ENCODE data around the gene TTC3. TPM values are rescaled to one million over a fixed set of nuclear protein-coding genes. Genes with fewer than 3 reads are reported as not detected.

Gene TTC3
- total and polyA plus RNA-seq, 2 of the 13 experiments (the other 11 are each of a cell fraction or from before 2014, with no cell fraction given) = 55.7 to 108 TPM

GRCh38 chr21:37072274-37072987 is 623 bp upstream of the TTC3 start (continued):
- TF ChIP-seq IKZF5 (CRISPR knock-in tag; IDR thresholded peaks at IDR 0.05) (0 out of 2 replicates have a peak, but pooled peaks have one; percentile 32), EP300 (IDR thresholded peaks at IDR 0.05; ENCODE audit: low read depth in 2 of 2, low read length in 2 of 2) (no peak), EP300 (CRISPR knock-in tag; IDR thresholded peaks at IDR 0.05; ENCODE audit: borderline replicate concordance) (peak; percentile 15; the same call in 1 of the 2 replicates), TCF12 (IDR thresholded peaks at IDR 0.05) (no peak), TCF12 (CRISPR knock-in tag; IDR thresholded peaks at IDR 0.05) (0 out of 2 replicates have a peak, but pooled peaks have one; percentile 25), ZNF264 (CRISPR knock-in tag; IDR thresholded peaks at IDR 0.05) (no peak; the same call in 1 of the 2 replicates), TMF1 (CRISPR knock-in tag; IDR thresholded peaks at IDR 0.05; ENCODE audit: low read depth) (peak; percentile 68; the same call in 1 of the 2 replicates), ZFAT (CRISPR knock-in tag; conservative IDR thresholded peaks at IDR 0.05) (peak; percentile 50; the same call in 1 of the 2 replicates), NR2F6 (IDR thresholded peaks at IDR 0.05) (no peak), NR2F6 (CRISPR knock-in tag; IDR thresholded peaks at IDR 0.05) (peak; percentile 11; the same call in 1 of the 2 replicates), USF2 (IDR thresholded peaks at IDR 0.05; ENCODE audit: low read depth, low read length) (no peak), USF2 (CRISPR knock-in tag; IDR thresholded peaks at IDR 0.05; ENCODE audit: borderline replicate concordance) (peak; percentile 47; the same call in 1 of the 2 replicates), KMT2A (CRISPR knock-in tag; IDR thresholded peaks at IDR 0.05) (0 out of 2 replicates have a peak, but pooled peaks have one; percentile 10), ZNF225 (CRISPR knock-in tag; IDR thresholded peaks at IDR 0.05) (peak; percentile 90), KDM2A (CRISPR knock-in tag; IDR thresholded peaks at IDR 0.05; ENCODE audit: borderline replicate concordance, low read depth) (peak; percentile 89; the same call in 1 of the 2 replicates), ZNF724P (CRISPR knock-in tag; IDR thresholded peaks at IDR 0.05; ENCODE audit: borderline replicate concordance) (peak; percentile 89), THAP8 (CRISPR knock-in tag; IDR thresholded peaks at IDR 0.05; ENCODE audit: borderline replicate concordance) (peak; percentile 73; the same call in 1 of the 2 replicates), ZNF232 (CRISPR knock-in tag; IDR thresholded peaks at IDR 0.05; ENCODE audit: borderline replicate concordance) (peak; percentile 58; the same call in 1 of the 2 replicates), ZFP41 (CRISPR knock-in tag; IDR thresholded peaks at IDR 0.05; ENCODE audit: borderline replicate concordance) (no peak)

Measured in HepG2 (cell line).